ENCODE measurements around the gene PRKCZ. TPM values are rescaled to one million over a fixed set of nuclear protein-coding genes. Genes with fewer than 3 reads are reported as not detected.

PRKCZ gene
- total RNA-seq, 2 donors from 2014 or later, result 9.6 to 10.9 TPM

DNA sequence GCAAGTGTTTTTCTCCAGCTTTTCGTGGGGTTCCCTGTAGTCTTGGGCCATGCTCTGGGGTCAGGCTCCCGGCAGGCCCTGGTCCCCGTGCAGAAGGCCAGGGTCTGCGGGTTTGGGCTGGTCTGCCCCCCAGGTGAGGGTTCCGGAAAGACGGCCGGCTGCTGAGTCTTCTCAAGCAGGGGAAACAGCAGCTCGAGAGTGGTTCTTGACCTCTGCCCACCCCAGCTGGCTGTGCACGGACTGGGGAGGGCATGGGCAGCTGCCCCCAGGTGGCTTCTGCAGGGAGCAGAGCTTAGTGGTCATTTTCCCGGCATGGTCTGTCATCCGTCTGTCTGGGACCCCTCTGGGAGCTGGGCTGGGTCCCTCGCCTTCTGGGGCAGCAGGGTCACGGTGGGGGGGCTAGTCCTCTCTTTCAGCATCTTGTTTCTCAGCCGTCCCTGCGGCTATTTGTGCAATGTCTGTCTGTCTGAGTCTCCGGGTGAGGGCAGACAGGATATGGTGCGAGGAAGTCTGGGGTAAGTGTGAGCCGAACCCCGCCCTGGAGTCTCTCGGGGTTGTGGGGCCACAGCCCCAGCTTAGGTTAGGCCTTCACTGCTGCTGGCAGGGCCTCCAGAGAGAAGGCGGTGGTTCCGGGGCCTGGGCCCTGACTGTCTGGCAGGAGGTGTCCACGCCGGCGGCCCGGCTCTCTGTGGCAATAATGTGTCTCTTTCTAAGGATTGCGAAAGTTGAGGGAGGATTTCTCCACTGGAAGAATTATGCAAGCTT lies 184.0 kb downstream of the PRKCZ start:
- intact Hi-C loops (cut with DNase I), result loop anchor here (5.0 kb wide), 1 partner anchor 42 kb away; the partner anchor contains the start of gene FAAP20
- no peaks in the 10 kb centered on the region for H3K9me3 ChIP-seq
- H3K27me3 ChIP-seq, result no peaks in the 10 kb centered on the region
- TF ChIP-seq, protein P1, sequence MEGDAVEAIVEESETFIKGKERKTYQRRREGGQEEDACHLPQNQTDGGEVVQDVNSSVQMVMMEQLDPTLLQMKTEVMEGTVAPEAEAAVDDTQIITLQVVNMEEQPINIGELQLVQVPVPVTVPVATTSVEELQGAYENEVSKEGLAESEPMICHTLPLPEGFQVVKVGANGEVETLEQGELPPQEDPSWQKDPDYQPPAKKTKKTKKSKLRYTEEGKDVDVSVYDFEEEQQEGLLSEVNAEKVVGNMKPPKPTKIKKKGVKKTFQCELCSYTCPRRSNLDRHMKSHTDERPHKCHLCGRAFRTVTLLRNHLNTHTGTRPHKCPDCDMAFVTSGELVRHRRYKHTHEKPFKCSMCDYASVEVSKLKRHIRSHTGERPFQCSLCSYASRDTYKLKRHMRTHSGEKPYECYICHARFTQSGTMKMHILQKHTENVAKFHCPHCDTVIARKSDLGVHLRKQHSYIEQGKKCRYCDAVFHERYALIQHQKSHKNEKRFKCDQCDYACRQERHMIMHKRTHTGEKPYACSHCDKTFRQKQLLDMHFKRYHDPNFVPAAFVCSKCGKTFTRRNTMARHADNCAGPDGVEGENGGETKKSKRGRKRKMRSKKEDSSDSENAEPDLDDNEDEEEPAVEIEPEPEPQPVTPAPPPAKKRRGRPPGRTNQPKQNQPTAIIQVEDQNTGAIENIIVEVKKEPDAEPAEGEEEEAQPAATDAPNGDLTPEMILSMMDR (IDR thresholded peaks at IDR 0.05), result no peak
- TF ChIP-seq POLR2A (IDR thresholded peaks at IDR 0.05), result peak in 2 of 3 donors; percentile 7 to 52
- H3K4me1 ChIP-seq, result peaks cover 99% of the 10 kb centered on the region
- WGBS, 2 donors, result 57 to 59% methylated on average over 7 to 24 of the region's 27 CpGs
- H3K36me3 ChIP-seq (replicated peaks in 1 of 2; ENCODE audit: insufficient read depth in 1 of 2, low read depth in 2 of 2), result no peaks in the 10 kb centered on the region
- H3K27ac ChIP-seq, result peak overlapping the region in 3 of 4 donors; percentile 56 to 76 (median 74)
- ATAC-seq (peak; percentile 55), DNase-seq (peak; percentile 59 to 89 (median 74))
- H3K4me3 ChIP-seq, result no peak overlapping the region

- intact Hi-C loops (cut with DNase I), result loop anchor here (5.0 kb wide), 1 partner anchor 42 kb away; the partner anchor contains the start of gene FAAP20
- ATAC-seq (no peak), DNase-seq (no peak)
- TF ChIP-seq, protein P1 (IDR thresholded peaks at IDR 0.05), result no peak
- TF ChIP-seq POLR2A (IDR thresholded peaks at IDR 0.05), result no peak
- Histone ChIP-seq H3K4me3 (no peak overlapping the region), H3K9me3 (no peaks in the 10 kb centered on the region), H3K4me1 (peaks cover 99% of the 10 kb centered on the region), H3K27me3 (no peaks in the 10 kb centered on the region), H3K27ac (peak overlapping the region in 3 of 4 donors; percentile 56 to 76 (median 74)), H3K36me3 (replicated peaks in 1 of 2; ENCODE audit: insufficient read depth in 1 of 2, low read depth in 2 of 2) (no peaks in the 10 kb centered on the region)
- 41 to 47% methylated on average over 4 of the region's 4 CpGs for WGBS, 2 donors
Measured at GRCh38 chr1:2234762-2235113, 184.5 kb downstream of the PRKCZ start.

Other genes starting within 250 kb of the PRKCZ start
- 10 to 100 TPM; 71.3 to 79.1 TPM for gene GNB1, start 159.3 kb upstream of the PRKCZ start, total RNA-seq
- 1 to 10 TPM; 1.0 to 4.3 TPM for gene CALML6, start 135.2 kb upstream of the PRKCZ start, total RNA-seq
- gene TMEM52, start 131.1 kb upstream of the PRKCZ start, total RNA-seq, result 100 to 1,000 TPM in 1 of 2 donors, 10 to 100 TPM in 1; 65.6 to 107 TPM
- under 1 TPM in 1 of 2 donors, not detected in 1; under 0.01 TPM for gene CFAP74, start 46.6 kb upstream of the PRKCZ start, total RNA-seq
- not detected for gene GABRD, start 31.1 kb upstream of the PRKCZ start, total RNA-seq
- 10 to 100 TPM; 19.8 to 23.6 TPM for gene FAAP20, start 144.4 kb downstream of the PRKCZ start, total RNA-seq
- 10 to 100 TPM; 15.8 to 33.0 TPM for gene SKI, start 177.9 kb downstream of the PRKCZ start, total RNA-seq